GM12878 (cell line): ENCODE results near the gene MAML2. TPM values are rescaled to one million over a fixed set of nuclear protein-coding genes. Genes with fewer than 3 reads are reported as not detected.

Source experiments
- ATAC-seq: fragments of 200-7000 bp; cut with Tn5 transposase; 3 replicates; pipeline ENCODE4 v1.9.1; 2020; ENCODE audit warnings: mild to moderate bottlenecking, moderate library complexity
- BruUV-seq: library from RNA; stranded (reverse); fragments of 400-500 nt; replicated peaks from 2 replicates; lab custom pipeline; 2021; lab: Mats Ljungman, UMichigan
- CTCF ChIA-PET: fragments of 300-600 bp; sonication (Branson Sonifier 250); formaldehyde crosslinking; extraction: SDS; loops from one replicate; lab custom pipeline; 2021; ENCODE audit warnings: inconsistent platforms; lab: Yijun Ruan, JAX
- POLR2A ChIA-PET: fragments of 350-600 bp; formaldehyde crosslinking; extraction: SDS; loops from one replicate; lab custom pipeline; 2021; ENCODE audit warnings: inconsistent platforms; lab: Charles Lee
- RAD21 ChIA-PET: fragments of 300-600 bp; sonication (Branson Sonifier 250); formaldehyde crosslinking; loops from one replicate; lab custom pipeline; 2023; ENCODE audit warnings: antibody characterized with exemption; ENCODE audit not compliant: unreplicated experiment; lab: Charles Lee
- SMC1A ChIA-PET: fragments of 300-600 bp; sonication (Branson Sonifier 250); formaldehyde crosslinking; loops from one replicate; lab custom pipeline; 2023; ENCODE audit not compliant: unreplicated experiment, uncharacterized antibody; lab: Charles Lee
- DNase-seq: peaks from one replicate; pipeline ENCODE4 v3.0.0-alpha.2; 2011; ENCODE audit warnings: low read depth, low spot score
- FAIRE-seq: peaks from 3 replicates; lab custom pipeline; 2011; peaks lifted over from hg19 to GRCh38; lab: Jason Lieb, UNC
- H2AFZ ChIP-seq: 2 replicates; pipeline ENCODE4 v1.6.0; 2011; ENCODE audit warnings: low read depth, low read length, control low read depth; ENCODE audit not compliant: control insufficient read depth
- H3K27ac ChIP-seq: 2 replicates; pipeline ENCODE4 v1.5.1; 2011; ENCODE audit warnings: control low read depth; ENCODE audit not compliant: control insufficient read depth, insufficient read depth
- H3K27me3 ChIP-seq, 2 experiments: replicated peaks in 1 of 2; 2 replicates each; pipeline versions ENCODE4 v1.6.0 to v1.6.1; 2011; ENCODE audit warnings: low read length in 1 of 2; ENCODE audit not compliant: control insufficient read depth in 2 of 2, insufficient read depth in 2 of 2
- H3K36me3 ChIP-seq, 2 experiments: 2 replicates each; pipeline ENCODE4 v1.5.1; 2011; ENCODE audit warnings: low read length in 1 of 2; ENCODE audit not compliant: control insufficient read depth in 2 of 2, insufficient read depth in 2 of 2
- H3K4me1 ChIP-seq: 2 replicates; pipeline ENCODE4 v1.6.1; 2011; ENCODE audit warnings: mild to moderate bottlenecking, low read length, moderate library complexity, mixed read lengths; ENCODE audit not compliant: control insufficient read depth, insufficient read depth
- H3K4me2 ChIP-seq: 2 replicates; pipeline ENCODE4 v1.6.0; 2011; ENCODE audit warnings: control low read depth; ENCODE audit not compliant: control insufficient read depth, insufficient read depth
- H3K4me3 ChIP-seq: fragments of 200-600 bp; sonication (generic); 2 replicates; pipeline ENCODE4 v1.5.1; 2016
- H3K79me2 ChIP-seq: 2 replicates; pipeline ENCODE4 v1.6.0; 2011; ENCODE audit warnings: low read length; ENCODE audit not compliant: control insufficient read depth, insufficient read depth
- H3K9ac ChIP-seq: 2 replicates; pipeline ENCODE4 v1.8.0; 2011; ENCODE audit warnings: low read length, control low read depth, mixed read lengths; ENCODE audit not compliant: control insufficient read depth, insufficient read depth
- H3K9me3 ChIP-seq: replicated peaks from 3 replicates; pipeline ENCODE4 v1.5.1; 2011; ENCODE audit warnings: mild to moderate bottlenecking, low read length; ENCODE audit not compliant: control insufficient read depth, insufficient read depth
- H4K20me1 ChIP-seq: 2 replicates; pipeline ENCODE4 v1.6.0; 2011; ENCODE audit not compliant: control insufficient read depth, insufficient read depth
- CBX5 ChIP-seq: sonication (generic); IDR thresholded peaks from 2 replicates; pipeline ENCODE4 v1.6.1; 2016; ENCODE audit warnings: low read depth, moderate library complexity, mild to moderate bottlenecking, inconsistent platforms
- CEBPB ChIP-seq, 2 experiments: fragments of 150-350 bp in 1 of 2; IDR thresholded peaks; 2 replicates each; pipeline ENCODE4 v1.6.1; 2012 to 2014; ENCODE audit warnings: low read depth in 2 of 2, low read length in 2 of 2, borderline replicate concordance in 1 of 2, inconsistent platforms in 1 of 2
- HDAC2 ChIP-seq: fragments of 200-600 bp; sonication (generic); IDR thresholded peaks from 2 replicates; pipeline ENCODE4 v1.6.1; 2017
- HDAC6 ChIP-seq: fragments of 200-600 bp; sonication (generic); IDR thresholded peaks from one replicate; pipeline ENCODE4 v1.8.0; 2017; ENCODE audit warnings: antibody characterized with exemption; ENCODE audit not compliant: unreplicated experiment
- IRF4 ChIP-seq: IDR thresholded peaks from 2 replicates; pipeline ENCODE4 v1.6.1; 2011; ENCODE audit warnings: low read depth, low read length
- JUNB ChIP-seq: IDR thresholded peaks from 2 replicates; pipeline ENCODE4 v1.6.1; 2016; ENCODE audit warnings: antibody characterized with exemption, mild to moderate bottlenecking
- MAX ChIP-seq: IDR thresholded peaks from 2 replicates; pipeline ENCODE4 v1.6.1; 2012; ENCODE audit warnings: low read depth, low read length, improper control_type of control experiment
- MLLT1 ChIP-seq: fragments of 450-650 bp; IDR thresholded peaks from 2 replicates; pipeline ENCODE4 v1.6.1; 2016; ENCODE audit warnings: mild to moderate bottlenecking
- MYC ChIP-seq: IDR thresholded peaks from 2 replicates; pipeline ENCODE4 v1.6.1; 2011; ENCODE audit warnings: mild to moderate bottlenecking, low read length, moderate library complexity, inconsistent platforms; ENCODE audit not compliant: insufficient read depth, insufficient replicate concordance, insufficient read length, severe bottlenecking
- POU2F2 ChIP-seq: IDR thresholded peaks from 3 replicates; pipeline ENCODE4 v1.6.1; 2011; ENCODE audit warnings: low read depth, mild to moderate bottlenecking, low read length, borderline replicate concordance
- SIN3A ChIP-seq: IDR thresholded peaks from 2 replicates; pipeline ENCODE4 v1.6.1; 2012; ENCODE audit warnings: low read depth, low read length, improper control_type of control experiment
- SMAD1 ChIP-seq: fragments of 450-650 bp; IDR thresholded peaks from 2 replicates; pipeline ENCODE4 v1.6.1; 2018; ENCODE audit warnings: mild to moderate bottlenecking, low read depth; ENCODE audit not compliant: partially characterized antibody
- SP1 ChIP-seq: IDR thresholded peaks from one replicate; pipeline ENCODE4 v1.6.1; 2011; ENCODE audit warnings: low read depth, low read length
- TAF1 ChIP-seq: IDR thresholded peaks from 2 replicates; pipeline ENCODE4 v1.6.1; 2011; ENCODE audit warnings: mild to moderate bottlenecking, low read depth, low read length, borderline replicate concordance
- TBL1XR1 ChIP-seq: IDR thresholded peaks from 2 replicates; pipeline ENCODE4 v1.6.1; 2012; ENCODE audit warnings: low read depth, low read length, improper control_type of control experiment
- YBX1 ChIP-seq: fragments of 450-650 bp; IDR thresholded peaks from 2 replicates; pipeline ENCODE4 v1.6.1; 2016; ENCODE audit warnings: antibody characterized with exemption
- ZNF217 ChIP-seq: fragments of 450-650 bp; IDR thresholded peaks from 2 replicates; pipeline ENCODE4 v1.6.1; 2017; ENCODE audit warnings: antibody characterized with exemption, mild to moderate bottlenecking
- WGBS: methylation state at CpG from one replicate; pipeline ENCODE4 v1.1.6; 2016; ENCODE audit warnings: low lambda C conversion rate; ENCODE audit not compliant: insufficient replicate concordance, insufficient coverage; ENCODE audit errors: missing lambda C conversion rate; 5-methylcytosine and 5-hydroxymethylcytosine counted together
- in situ Hi-C: fragments of 300-500 bp; cut with MboI; formaldehyde crosslinking; loops from 9 replicates; pipeline ENCODE4 v1.14.3; 2018; ENCODE audit warnings: mixed read lengths
- intact Hi-C: fragments of 100-400 bp; cut with micrococcal nuclease; formaldehyde crosslinking; loops from one replicate; pipeline ENCODE4 v1.14.2; 2022; ENCODE audit not compliant: unreplicated experiment
- polyA plus RNA-seq, 11 experiments: library from polyadenylated mRNA; depleted of rRNA in 4 of 11; unstranded in 6 of 11; stranded (reverse) in 5 of 11; fragments of >200 nt; fragmentation: Nextera tagmentation in 4 of 11; fragmentation: Illumina TruSeq in 1 of 11; extraction: Ambion mirVana in 4 of 11; extraction: Trizol in 1 of 11; gene quantifications; 1 replicate in 1 of 11; 2 replicates in 10 of 11; pipeline versions ENCODE4 v1.2.1 to v1.2.3, GENCODE V29; 2011 to 2016; ENCODE audit warnings: inconsistent platforms in 2 of 11, missing spikeins in 2 of 11, low read depth in 1 of 11
- total RNA-seq, 4 experiments: library from RNA; depleted of rRNA in 3 of 4; stranded (reverse); fragments of >200 nt in 3 of 4; fragmentation: Illumina TruSeq in 1 of 4; extraction: Trizol in 1 of 4; gene quantifications; 2 replicates each; pipeline versions ENCODE4 v1.2.1 to v1.2.3, GENCODE V29; 2013 to 2021

MAML2 gene
- total and polyA plus RNA-seq, 10 of the 15 experiments (the other 5 are each of a cell fraction or from before 2014, with no cell fraction given), result 2.5 to 15.1 (median 12.0) TPM

- H3K9ac ChIP-seq, result no peak overlapping the region
- no peaks in the 10 kb centered on the region for H3K79me2 ChIP-seq
- ATAC-seq (no peak), DNase-seq (no peak), FAIRE-seq (no peak)
- H3K36me3 ChIP-seq, result peaks cover 0 to 2% of the 10 kb centered on the region in 2 experiments; a peak in 3 of 4 replicates
- no peak overlapping the region for H3K4me3 ChIP-seq
- whole genome bisulfite sequencing, result 81% methylated on average over 3 of the region's 3 CpGs
- intact Hi-C loops (no loop called here), in situ Hi-C loops (no loop called here)
- no peaks in the 10 kb centered on the region for H3K9me3 ChIP-seq
- ChIA-PET POLR2A (no interaction called here), SMC1A (interaction anchor here (0.7 to 4.8 kb wide), 4 partner anchors 10 to 278 kb away, joined by 3 to 18 read pairs (median 10); partner anchors contain the start of gene MAML2), RAD21 (interaction anchor here (0.8 kb wide), 1 partner anchor 278 kb away, joined by 3 read pairs; the partner anchor contains the start of gene MAML2), CTCF (interaction anchor here (1.3 to 3.7 kb wide), 5 partner anchors 10 to 278 kb away, joined by 3 to 20 read pairs (median 6); partner anchors contain the start of gene MAML2)
- no peaks in the 10 kb centered on the region for H4K20me1 ChIP-seq
- no peak overlapping the region for H3K4me2 ChIP-seq
- H3K4me1 ChIP-seq, result no peaks in the 10 kb centered on the region
- TF ChIP-seq ZNF217 (no peak), POU2F2 (no peak), SP1 (no peak), TBL1XR1 (no peak), HDAC6 (no peak), SMAD1 (no peak)
- no peak overlapping the region for H3K27ac ChIP-seq
- H3K27me3 ChIP-seq, result no peaks in the 10 kb centered on the region
- H2AFZ ChIP-seq, result no peak overlapping the region
- BruUV-seq, result no TSS peak
These were observed 277.6 kb downstream of the MAML2 start for GRCh38 chr11:96065379-96065778.

- DNase-seq (no peak), FAIRE-seq (no peak), ATAC-seq (no peak)
- Histone ChIP-seq H3K4me2 (no peak overlapping the region), H3K9ac (no peak overlapping the region), H3K4me1 (no peaks in the 10 kb centered on the region), H2AFZ (no peak overlapping the region), H3K27ac (no peak overlapping the region), H3K36me3 (no peaks in the 10 kb centered on the region; a peak in 1 of 4 replicates), H3K4me3 (no peak overlapping the region), H4K20me1 (no peaks in the 10 kb centered on the region), H3K27me3 (no peaks in the 10 kb centered on the region), H3K9me3 (no peaks in the 10 kb centered on the region), H3K79me2 (no peaks in the 10 kb centered on the region)
- ChIA-PET RAD21 (interaction anchor here (1.0 to 3.0 kb wide), 5 partner anchors 9 to 151 kb away, joined by 3 to 11 read pairs (median 5); no protein-coding TSS in a partner anchor), CTCF (interaction anchor here (1.1 to 3.7 kb wide), 2 partner anchors 8 kb away, joined by 3 to 20 read pairs; no protein-coding TSS in a partner anchor), SMC1A (interaction anchor here (0.9 to 4.8 kb wide), 5 partner anchors 12 to 280 kb away, joined by 3 to 18 read pairs (median 3); partner anchors contain the start of gene MAML2), POLR2A (no interaction called here)
- intact Hi-C loops, result no loop called here
- BruUV-seq, result no TSS peak
- in situ Hi-C loops, result no loop called here
- 95% methylated on average over 2 of the region's 2 CpGs for WGBS
- TF ChIP-seq HDAC2 (no peak), MAX (no peak), CEBPB (IDR thresholded peaks at IDR 0.05; ENCODE audit: borderline replicate concordance in 1 of 2, low read depth in 2 of 2, low read length in 2 of 2) (no peak), CBX5 (no peak), JUNB (no peak), TAF1 (no peak), MYC (no peak), IRF4 (no peak), YBX1 (no peak), MLLT1 (no peak), SIN3A (no peak)
These were observed 279.1 kb downstream of the MAML2 start for GRCh38 chr11:96063886-96064285.
